HCT116 (cell line): ENCODE measurements around the gene CYB5R3. TPM values are rescaled to one million over a fixed set of nuclear protein-coding genes. Genes with fewer than 3 reads are reported as not detected.
"Not testable (repeated sequence)": the region's sequence is repeated elsewhere in the genome, so short reads cannot be mapped to it uniquely, and the experiment has no call there.

Experiments used
- ATAC-seq: fragments of 200-7000 bp; cut with Tn5 transposase; 2 replicates; pipeline ENCODE4 v1.9.1; 2020; ENCODE audit warnings: mild to moderate bottlenecking, moderate library complexity
- BruUV-seq: library from RNA; stranded (reverse); fragments of 400-500 nt; replicated peaks from 2 replicates; lab custom pipeline; 2021; lab: Mats Ljungman, UMichigan
- CTCF ChIA-PET: fragments of 300-600 bp; sonication (Branson Sonifier 250); formaldehyde crosslinking; loops from one replicate; lab custom pipeline; 2021; ENCODE audit warnings: antibody characterized with exemption; lab: Charles Lee
- POLR2A ChIA-PET: fragments of 300-600, 350-600 bp; sonication (Branson Sonifier 250); formaldehyde crosslinking; loops from one replicate; lab custom pipeline; 2021; ENCODE audit warnings: antibody characterized with exemption; lab: Charles Lee
- RAD21 ChIA-PET, 2 experiments: fragments of 300-600 bp; sonication (Branson Sonifier 250); formaldehyde crosslinking; loops; one replicate each; lab custom pipeline; 2023; ENCODE audit warnings: low total read pairs in 2 of 2; ENCODE audit not compliant: uncharacterized antibody in 2 of 2, unreplicated experiment in 2 of 2, low non-redundant PET in 1 of 2; lab: Charles Lee
- DNase-seq: peaks from one replicate; pipeline ENCODE4 v3.0.0-alpha.2; 2010; ENCODE audit warnings: low read depth, low spot score
- H2AFZ ChIP-seq: fragments of 200-600 bp; shearing (Covaris generic), sonication (generic); 2 replicates; pipeline ENCODE4 v1.6.1; 2017; ENCODE audit warnings: low read depth, mixed run types, mixed read lengths, antibody characterized with exemption, low read length; ENCODE audit not compliant: poor library complexity, severe bottlenecking
- H3K27ac ChIP-seq: 2 replicates; pipeline ENCODE4 v1.5.1; 2012; ENCODE audit warnings: low read depth, low read length
- H3K27me3 ChIP-seq: fragments of 200-600 bp; sonication (generic); 2 replicates; pipeline ENCODE4 v1.6.1; 2016; ENCODE audit warnings: mixed run types, low read length, mixed read lengths; ENCODE audit not compliant: insufficient read depth
- H3K36me3 ChIP-seq, 2 experiments: fragments of 200-500 bp in 1 of 2; fragments of 200-600 bp in 1 of 2; sonication (Bioruptor generic) in 1 of 2; sonication (generic) in 1 of 2; 2 replicates each; pipeline versions ENCODE4 v1.5.1 to v1.6.1; 2014 to 2016; ENCODE audit warnings: low read length in 2 of 2, inconsistent platforms in 1 of 2, mixed read lengths in 1 of 2, mixed run types in 1 of 2; ENCODE audit not compliant: insufficient read depth in 2 of 2, control insufficient read depth in 1 of 2
- H3K4me1 ChIP-seq, 2 experiments: fragments of 200-600 bp in 1 of 2; sonication (generic) in 1 of 2; 2 replicates each; pipeline versions ENCODE4 v1.5.1 to v1.6.1; 2012 to 2017; ENCODE audit warnings: low read length in 2 of 2, inconsistent platforms in 1 of 2, mild to moderate bottlenecking in 1 of 2, mixed read lengths in 1 of 2, mixed run types in 1 of 2, moderate library complexity in 1 of 2; ENCODE audit not compliant: insufficient read depth in 2 of 2, control insufficient read depth in 1 of 2
- H3K4me2 ChIP-seq: fragments of 200-600 bp; sonication (generic); 2 replicates; pipeline ENCODE4 v1.6.1; 2017; ENCODE audit warnings: mixed run types, low read length, mixed read lengths
- H3K4me3 ChIP-seq, 2 experiments: fragments of 200-600 bp in 1 of 2; sonication (generic) in 1 of 2; replicated peaks in 1 of 2; 2 replicates each; pipeline ENCODE4 v1.5.1; 2011 to 2016; ENCODE audit warnings: low read length in 2 of 2, control low read depth in 1 of 2, low read depth in 1 of 2, mild to moderate bottlenecking in 1 of 2, mixed read lengths in 1 of 2, mixed run types in 1 of 2
- H3K79me2 ChIP-seq: fragments of 200-600 bp; sonication (generic); 2 replicates; pipeline ENCODE4 v1.6.1; 2017; ENCODE audit warnings: mild to moderate bottlenecking, mixed run types, low read length, moderate library complexity, mixed read lengths; ENCODE audit not compliant: insufficient read depth
- H3K9ac ChIP-seq: fragments of 200-600 bp; sonication (generic); 2 replicates; pipeline ENCODE4 v1.6.1; 2016; ENCODE audit warnings: low read length, mixed read lengths
- H3K9me2 ChIP-seq: fragments of 200-600 bp; sonication (generic), shearing (Covaris generic); 2 replicates; pipeline ENCODE4 v1.6.1; 2017; ENCODE audit warnings: mixed run types, mild to moderate bottlenecking, moderate library complexity; ENCODE audit not compliant: insufficient read depth
- H3K9me3 ChIP-seq, 2 experiments: fragments of 200-500 bp in 1 of 2; fragments of 200-600 bp in 1 of 2; sonication (Bioruptor generic) in 1 of 2; sonication (generic) in 1 of 2; 2 replicates each; pipeline ENCODE4 v1.6.1; 2014 to 2017; ENCODE audit warnings: low read length in 2 of 2, mixed read lengths in 2 of 2, inconsistent platforms in 1 of 2, low read depth in 1 of 2, mild to moderate bottlenecking in 1 of 2, mixed run types in 1 of 2, moderate library complexity in 1 of 2; ENCODE audit not compliant: control insufficient read depth in 1 of 2, insufficient read depth in 1 of 2
- H4K20me1 ChIP-seq: fragments of 200-600 bp; sonication (generic), shearing (Covaris generic); 2 replicates; pipeline ENCODE4 v1.6.1; 2017; ENCODE audit warnings: mixed run types, mild to moderate bottlenecking, moderate library complexity; ENCODE audit not compliant: insufficient read depth
- intact Hi-C: fragments of 100-400 bp; cut with micrococcal nuclease; formaldehyde crosslinking; loops from 2 replicates; pipeline ENCODE4 v1.10.0; 2022
- total RNA-seq: library from RNA; stranded (reverse); gene quantifications from one replicate; pipeline ENCODE4 v1.2.1, GENCODE V29; 2021; ENCODE audit not compliant: unreplicated experiment

The CYB5R3 gene
- total RNA-seq, 1 experiment from 2014 or later: 127 TPM

DNA sequence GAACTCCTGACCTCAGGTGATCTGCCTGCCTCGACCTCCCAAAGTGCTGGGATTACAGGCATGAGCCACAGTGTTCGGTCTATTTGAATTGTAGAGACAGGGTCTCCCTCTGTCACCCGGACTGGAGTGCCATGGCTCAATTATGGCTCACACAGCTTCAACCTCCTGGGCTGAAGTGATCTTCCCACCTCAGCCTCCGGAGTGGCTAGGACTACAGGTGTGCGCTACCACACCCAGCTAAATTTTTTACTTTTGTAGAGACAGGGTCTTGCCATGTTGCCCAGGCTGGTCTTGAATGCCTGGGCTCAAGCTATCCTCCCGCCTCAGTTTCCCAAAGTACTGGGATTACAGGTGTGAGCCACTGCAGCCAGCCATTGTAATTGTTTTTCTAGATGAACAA lies 81.2 kb downstream of the CYB5R3 start:
- intact Hi-C loops, H3K9ac ChIP-seq, H3K79me2 ChIP-seq, H4K20me1 ChIP-seq, H3K4me2 ChIP-seq, BruUV-seq, H3K27me3 ChIP-seq, DNase-seq, RAD21 ChIA-PET, CTCF ChIA-PET, H2AFZ ChIP-seq, H3K4me3 ChIP-seq, H3K9me3 ChIP-seq, H3K36me3 ChIP-seq, H3K27ac ChIP-seq, ATAC-seq, H3K9me2 ChIP-seq, H3K4me1 ChIP-seq: not testable (repeated sequence)
- POLR2A ChIA-PET: interaction anchor here (1.2 kb wide), 1 partner anchor 47 kb away, joined by 4 read pairs; the partner anchor contains the start of gene POLDIP3

Other genes starting within 250 kb of the CYB5R3 start
- gene NFAM1, start 217.0 kb downstream of the CYB5R3 start, total RNA-seq: 0.12 TPM
- 50.8 TPM for gene RRP7A, start 129.6 kb downstream of the CYB5R3 start, total RNA-seq
- gene SERHL2, start 95.4 kb downstream of the CYB5R3 start, total RNA-seq: not detected
- 67.6 TPM for gene POLDIP3, start 34.5 kb downstream of the CYB5R3 start, total RNA-seq
- gene ATP5MGL, start 8.8 kb downstream of the CYB5R3 start, total RNA-seq: 0.91 TPM
- gene A4GALT, start 71.5 kb upstream of the CYB5R3 start, total RNA-seq: 16.0 TPM
- gene ARFGAP3, start 207.9 kb upstream of the CYB5R3 start, total RNA-seq: 15.4 TPM